HepG2 (cell line): Measurements from ENCODE around the gene STARD10. TPM values are rescaled to one million over a fixed set of nuclear protein-coding genes. Genes with fewer than 3 reads are reported as not detected.

ENCODE experiments used
- ARNT2 ChIP-seq: sonication (generic); formaldehyde crosslinking; IDR thresholded peaks from 2 replicates; pipeline ENCODE4 v1.8.0; 2022; ENCODE audit warnings: mild to moderate bottlenecking, low read depth, missing genetic modification reagents, moderate library complexity
- CEBPZ ChIP-seq: IDR thresholded peaks from 2 replicates; pipeline ENCODE4 v1.6.1; 2012; ENCODE audit warnings: low read length, improper control_type of control experiment
- E2F1 ChIP-seq: sonication (generic); formaldehyde crosslinking; IDR thresholded peaks from 2 replicates; pipeline ENCODE4 v1.5.0; 2020; ENCODE audit warnings: missing genetic modification reagents
- IRF2 ChIP-seq: IDR thresholded peaks from 2 replicates; pipeline ENCODE4 v1.6.1; 2018; ENCODE audit warnings: missing genetic modification reagents, missing compliant biosample characterization
- KDM3A ChIP-seq: IDR thresholded peaks from 2 replicates; pipeline ENCODE4 v1.6.1; 2018; ENCODE audit warnings: low read depth, missing compliant biosample characterization
- KLF13 ChIP-seq: sonication (generic); formaldehyde crosslinking; IDR thresholded peaks from 2 replicates; pipeline ENCODE4 v1.4.0; 2020; ENCODE audit warnings: mild to moderate bottlenecking, missing genetic modification reagents
- KMT2A ChIP-seq: sonication (generic); formaldehyde crosslinking; IDR thresholded peaks from 2 replicates; pipeline ENCODE4 v1.4.0; 2020; ENCODE audit warnings: missing genetic modification reagents
- MBD4 ChIP-seq: IDR thresholded peaks from 2 replicates; pipeline ENCODE4 v1.6.1; 2012; ENCODE audit warnings: low read length, inconsistent platforms, borderline replicate concordance
- REPIN1 ChIP-seq: sonication (generic); formaldehyde crosslinking; IDR thresholded peaks from 2 replicates; pipeline ENCODE4 v1.8.0; 2022; ENCODE audit warnings: missing genetic modification reagents, low read depth, mild to moderate bottlenecking, borderline replicate concordance
- TAF1 ChIP-seq: sonication (generic); formaldehyde crosslinking; IDR thresholded peaks from 2 replicates; pipeline ENCODE4 v1.4.0; 2020; ENCODE audit warnings: missing genetic modification reagents
- TBL1XR1 ChIP-seq: fragments of 150-350 bp; IDR thresholded peaks from 2 replicates; pipeline ENCODE4 v1.6.1; 2014; ENCODE audit warnings: borderline replicate concordance, low read length; ENCODE audit not compliant: partially characterized antibody
- ZBTB7B ChIP-seq: sonication (generic); formaldehyde crosslinking; IDR thresholded peaks from 2 replicates; pipeline ENCODE4 v1.4.0; 2020; ENCODE audit warnings: missing genetic modification reagents
- ZFP37 ChIP-seq: sonication (generic); formaldehyde crosslinking; IDR thresholded peaks from 2 replicates; pipeline ENCODE4 v1.4.0; 2020; ENCODE audit warnings: missing genetic modification reagents, borderline replicate concordance
- ZFX ChIP-seq: sonication (generic); formaldehyde crosslinking; IDR thresholded peaks from 2 replicates; pipeline ENCODE4 v1.4.0; 2020; ENCODE audit warnings: mild to moderate bottlenecking, low read depth, missing genetic modification reagents, moderate library complexity
- ZNF263 ChIP-seq: sonication (generic); formaldehyde crosslinking; IDR thresholded peaks from 2 replicates; pipeline ENCODE4 v1.4.0; 2020; ENCODE audit warnings: missing genetic modification reagents
- ZNF30 ChIP-seq: sonication (generic); formaldehyde crosslinking; IDR thresholded peaks from 2 replicates; pipeline ENCODE4 v1.5.0; 2020; ENCODE audit warnings: mild to moderate bottlenecking, missing genetic modification reagents
- ZNF576 ChIP-seq: sonication (generic); formaldehyde crosslinking; IDR thresholded peaks from 2 replicates; pipeline ENCODE4 v1.4.0; 2020; ENCODE audit warnings: mild to moderate bottlenecking, missing genetic modification reagents
- ZNF672 ChIP-seq: sonication (generic); formaldehyde crosslinking; IDR thresholded peaks from 2 replicates; pipeline ENCODE4 v1.8.1; 2022; ENCODE audit warnings: missing genetic modification reagents
- polyA plus RNA-seq, 8 experiments: library from polyadenylated mRNA; depleted of rRNA in 3 of 8; stranded (reverse) in 7 of 8; unstranded in 1 of 8; fragments of >200 nt; fragmentation: Illumina TruSeq in 4 of 8; extraction: Trizol in 4 of 8; gene quantifications; 2 replicates each; pipeline versions ENCODE4 v1.2.1 to v1.2.3, GENCODE V29; 2011 to 2016; ENCODE audit warnings: low read depth in 4 of 8, missing spikeins in 1 of 8, mixed read lengths in 1 of 8; ENCODE audit not compliant: insufficient read depth in 1 of 8
- total RNA-seq, 5 experiments: library from RNA; depleted of rRNA; stranded (reverse); fragments of >200 nt; fragmentation: Illumina TruSeq; extraction: Trizol; gene quantifications; 2 replicates each; pipeline ENCODE4 v1.2.3, GENCODE V29; 2016; ENCODE audit warnings: low read depth in 1 of 5
- TF ChIP-seq, protein P1 (sequence below): sonication (generic); formaldehyde crosslinking; IDR thresholded peaks from 2 replicates; pipeline ENCODE4 v1.8.0; 2022; ENCODE audit warnings: mild to moderate bottlenecking, missing genetic modification reagents, moderate library complexity
- TF ChIP-seq, protein P2 (sequence below): sonication (generic); formaldehyde crosslinking; IDR thresholded peaks from 2 replicates; pipeline ENCODE4 v1.4.0; 2020; ENCODE audit warnings: missing genetic modification reagents, low read depth, mild to moderate bottlenecking, borderline replicate concordance
- TF ChIP-seq, protein P3 (sequence below): sonication (generic); formaldehyde crosslinking; IDR thresholded peaks from 2 replicates; pipeline ENCODE4 v1.8.1; 2023; ENCODE audit warnings: missing genetic modification reagents, mild to moderate bottlenecking, borderline replicate concordance

The STARD10 gene
- total and polyA plus RNA-seq, 2 of the 13 experiments (the other 11 are each of a cell fraction or from before 2014, with no cell fraction given): 260 to 341 TPM

DNA sequence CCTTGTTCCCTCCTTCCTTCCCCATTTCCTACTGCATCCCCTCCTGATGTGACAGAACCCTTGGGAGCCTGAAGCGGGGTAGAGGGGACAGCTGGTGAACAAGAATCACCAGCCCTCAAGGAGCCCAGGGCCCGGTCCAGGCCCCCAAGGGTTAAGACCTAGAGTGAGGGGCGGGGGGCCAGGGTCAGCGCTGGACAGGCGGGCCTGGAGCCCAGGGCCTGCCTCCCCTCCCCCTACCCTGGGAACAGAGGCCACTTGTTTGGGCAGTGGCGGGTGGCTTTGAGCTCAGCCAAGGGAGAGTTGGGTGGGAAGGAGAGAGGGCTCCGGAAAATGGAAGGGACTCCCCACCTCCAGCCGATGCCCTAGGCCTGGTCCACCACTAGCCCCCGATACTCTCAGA is 43.8 kb downstream of the STARD10 start (continued):
- TF ChIP-seq TAF1 (CRISPR knock-in tag) (peak; percentile 44; the same call in 1 of the 2 replicates), CEBPZ (no peak), KLF13 (CRISPR knock-in tag) (no peak), MBD4 (no peak), ZBTB7B (CRISPR knock-in tag) (peak; percentile 76), ARNT2 (CRISPR knock-in tag) (no peak), IRF2 (CRISPR knock-in tag) (no peak), E2F1 (CRISPR knock-in tag) (no peak), ZFP37 (CRISPR knock-in tag) (no peak), TBL1XR1 (no peak), ZNF576 (CRISPR knock-in tag) (no peak), ZNF672 (CRISPR knock-in tag) (no peak), ZNF30 (CRISPR knock-in tag) (no peak), ZNF263 (CRISPR knock-in tag) (no peak), KMT2A (CRISPR knock-in tag) (no peak), KDM3A (0 out of 2 replicates have a peak, but pooled peaks have one; percentile 29), REPIN1 (CRISPR knock-in tag) (no peak), ZFX (CRISPR knock-in tag) (peak; percentile 75)
- TF ChIP-seq, protein P1, sequence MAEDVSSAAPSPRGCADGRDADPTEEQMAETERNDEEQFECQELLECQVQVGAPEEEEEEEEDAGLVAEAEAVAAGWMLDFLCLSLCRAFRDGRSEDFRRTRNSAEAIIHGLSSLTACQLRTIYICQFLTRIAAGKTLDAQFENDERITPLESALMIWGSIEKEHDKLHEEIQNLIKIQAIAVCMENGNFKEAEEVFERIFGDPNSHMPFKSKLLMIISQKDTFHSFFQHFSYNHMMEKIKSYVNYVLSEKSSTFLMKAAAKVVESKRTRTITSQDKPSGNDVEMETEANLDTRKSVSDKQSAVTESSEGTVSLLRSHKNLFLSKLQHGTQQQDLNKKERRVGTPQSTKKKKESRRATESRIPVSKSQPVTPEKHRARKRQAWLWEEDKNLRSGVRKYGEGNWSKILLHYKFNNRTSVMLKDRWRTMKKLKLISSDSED (CRISPR knock-in tag): no peak
- TF ChIP-seq, protein P2, sequence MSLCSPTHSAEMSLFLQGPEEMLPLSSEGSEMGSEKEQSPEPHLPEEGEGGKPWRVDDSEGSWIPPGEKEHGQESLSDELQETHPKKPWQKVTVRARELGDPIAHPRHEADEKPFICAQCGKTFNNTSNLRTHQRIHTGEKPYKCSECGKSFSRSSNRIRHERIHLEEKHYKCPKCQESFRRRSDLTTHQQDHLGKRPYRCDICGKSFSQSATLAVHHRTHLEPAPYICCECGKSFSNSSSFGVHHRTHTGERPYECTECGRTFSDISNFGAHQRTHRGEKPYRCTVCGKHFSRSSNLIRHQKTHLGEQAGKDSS (CRISPR knock-in tag): no peak
- TF ChIP-seq, protein P3, sequence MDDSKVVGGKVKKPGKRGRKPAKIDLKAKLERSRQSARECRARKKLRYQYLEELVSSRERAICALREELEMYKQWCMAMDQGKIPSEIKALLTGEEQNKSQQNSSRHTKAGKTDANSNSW (CRISPR knock-in tag): no peak
